GM18951 (cell line): ENCODE data around the gene ATP6V0A4.

Experiments used
- POLR2A ChIP-seq: IDR thresholded peaks from 4 replicates; pipeline ENCODE4 v1.6.1; 2011; ENCODE audit warnings: mild to moderate bottlenecking; ENCODE audit not compliant: insufficient read length, insufficient read depth; ENCODE audit errors: extremely low read depth
- in situ Hi-C: fragments of 300-500 bp; cut with MboI; formaldehyde crosslinking; loops from one replicate; pipeline ENCODE4 v1.12.0; 2022; ENCODE audit warnings: low sequenced_read_pairs, mixed read lengths, inconsistent platforms; ENCODE audit not compliant: unreplicated experiment

Gene ATP6V0A4

DNA sequence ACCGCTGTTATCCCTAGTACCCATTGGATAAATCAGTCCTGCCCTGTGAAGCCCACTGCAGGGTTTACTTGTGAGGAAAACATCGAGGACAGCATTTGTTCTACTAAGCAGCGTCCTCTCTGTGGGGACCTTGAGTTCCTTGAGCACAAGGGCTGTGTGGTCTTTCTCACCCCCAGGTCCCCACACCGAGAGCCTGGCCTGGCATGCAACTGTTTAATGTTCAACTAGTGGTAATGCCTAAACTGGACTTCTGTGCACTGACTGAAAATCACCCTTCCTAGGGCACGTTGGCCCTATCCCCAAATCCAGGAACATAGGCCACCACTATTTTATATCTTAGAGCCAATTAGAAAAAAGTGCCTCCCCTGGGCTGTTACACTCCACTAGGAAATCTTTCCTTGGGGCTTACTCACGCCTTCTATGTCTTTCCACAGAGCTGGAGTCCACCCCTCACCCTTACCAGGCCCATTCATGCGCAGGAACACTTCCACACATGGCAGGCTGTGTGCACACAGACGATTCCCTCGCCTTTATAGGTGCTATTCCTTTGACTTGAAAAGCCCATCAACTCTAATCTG lies 1.9 kb downstream of the ATP6V0A4 start:
- TF ChIP-seq POLR2A, result no peak

DNA sequence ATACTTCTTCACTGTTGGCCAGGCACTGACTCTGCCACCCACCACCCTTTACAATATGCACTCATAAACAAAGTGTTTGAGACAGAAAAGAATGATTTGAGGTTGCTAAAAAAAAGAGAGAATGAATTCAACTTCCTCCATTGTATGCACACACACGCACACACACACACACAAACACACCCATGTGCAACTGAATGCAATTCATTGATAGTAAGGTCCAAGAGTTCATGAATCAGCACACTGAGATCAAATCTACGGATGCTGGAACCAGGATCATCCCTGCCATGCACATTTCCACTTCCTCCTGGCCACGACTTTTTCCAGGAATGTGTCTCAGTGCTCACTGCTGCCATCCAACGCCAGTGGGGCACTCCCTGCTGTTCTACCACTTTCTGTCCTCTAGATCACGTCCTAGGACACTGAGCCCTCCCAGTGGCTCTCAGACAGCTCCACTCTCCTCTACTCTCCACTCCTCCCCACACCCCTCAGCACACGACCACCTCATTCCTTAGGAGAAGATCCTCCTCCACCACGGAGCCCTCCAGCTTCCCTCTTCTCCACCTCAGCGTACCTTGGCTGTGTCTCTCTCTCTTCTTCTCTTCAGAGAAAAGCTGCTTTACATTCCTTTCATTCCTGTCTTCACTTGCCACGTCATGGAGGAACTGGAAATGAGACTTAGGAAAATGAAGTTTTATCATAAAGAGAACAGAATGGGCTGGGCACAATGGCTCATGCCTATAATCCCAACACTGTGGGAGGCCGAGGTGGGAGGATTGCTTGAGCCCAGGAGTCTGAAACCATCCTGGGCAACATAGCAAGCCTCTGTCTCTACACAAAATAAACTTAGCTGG lies 12.2 kb downstream of the ATP6V0A4 start:
- TF ChIP-seq POLR2A, result no peak
- in situ Hi-C loops, result no loop called here

More for the DNA sequence above, 1.9 kb downstream of the ATP6V0A4 start:
- in situ Hi-C loops, result no loop called here

DNA sequence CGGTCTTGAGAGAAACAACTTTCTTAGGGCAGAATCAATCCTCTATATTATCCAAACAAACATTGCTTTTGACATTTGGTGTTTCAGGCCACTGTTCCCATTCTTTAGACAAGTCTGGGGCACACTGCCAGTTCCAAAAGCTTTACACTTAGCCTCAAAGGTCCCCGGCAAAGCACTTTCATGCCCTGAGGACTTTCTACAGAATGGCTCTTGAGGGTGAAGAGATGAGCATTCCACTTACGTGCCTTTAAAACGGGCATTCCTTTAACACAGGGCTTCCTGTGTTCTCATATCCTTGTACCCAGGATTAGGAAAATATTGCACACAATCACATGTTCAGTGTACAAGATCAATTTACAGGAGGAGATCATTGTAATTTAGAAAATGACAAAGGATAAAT lies 13.3 kb downstream of the ATP6V0A4 start:
- no peak for TF ChIP-seq POLR2A
- in situ Hi-C loops, result no loop called here

DNA sequence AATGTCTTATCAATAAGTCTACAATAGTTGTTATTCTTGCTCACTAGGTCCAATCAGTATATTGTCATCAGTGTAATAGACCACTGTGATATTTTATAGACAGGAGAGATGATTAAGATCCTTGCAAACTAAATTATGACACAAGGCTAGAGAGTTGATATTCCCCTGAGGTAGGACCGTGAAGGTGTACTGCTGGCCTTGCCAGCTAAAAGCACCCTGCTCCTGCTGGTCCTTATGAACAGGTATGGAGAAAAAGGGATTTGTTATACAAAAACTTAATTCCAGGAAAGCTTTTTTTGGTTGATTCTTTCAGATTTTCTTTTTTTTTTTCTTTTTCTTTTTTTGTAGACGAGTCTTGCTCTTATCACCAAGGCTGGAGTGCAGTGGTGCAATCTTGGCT lies 17.0 kb downstream of the ATP6V0A4 start:
- in situ Hi-C loops, result no loop called here
- TF ChIP-seq POLR2A, result no peak

DNA sequence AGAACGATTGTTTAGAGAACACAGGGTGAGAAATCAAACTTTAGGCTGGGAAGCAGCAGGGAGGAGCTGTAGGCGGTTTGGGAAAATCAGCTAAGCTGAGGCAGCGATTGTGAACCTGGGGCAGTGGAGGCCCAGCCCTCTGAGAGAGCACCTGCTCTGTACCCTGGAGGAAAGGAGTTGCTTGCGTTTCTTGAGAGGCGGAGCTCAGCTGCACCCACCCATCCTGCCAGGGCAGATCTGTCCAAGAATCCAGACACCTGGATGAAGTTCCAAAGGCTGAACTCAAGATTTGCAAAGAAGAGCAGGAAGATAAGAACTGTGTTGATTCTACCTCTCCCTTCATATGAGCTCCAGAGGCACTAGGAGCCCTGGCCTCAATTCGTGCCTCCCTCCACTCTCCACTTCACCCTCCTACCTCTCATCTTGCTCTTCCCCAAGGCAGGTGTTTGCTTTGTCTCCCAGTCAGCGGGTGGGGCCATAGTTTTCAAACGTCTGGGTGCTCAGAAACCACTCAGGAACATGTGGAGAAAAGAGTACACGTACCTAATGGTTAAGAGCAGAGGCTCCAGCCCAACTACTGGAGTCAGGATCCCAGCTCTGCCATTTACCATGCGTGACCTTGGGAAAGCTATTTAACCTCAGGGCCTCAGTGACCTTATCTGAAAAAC lies 21.7 kb downstream of the ATP6V0A4 start:
- in situ Hi-C loops, result no loop called here
- no peak for TF ChIP-seq POLR2A

DNA sequence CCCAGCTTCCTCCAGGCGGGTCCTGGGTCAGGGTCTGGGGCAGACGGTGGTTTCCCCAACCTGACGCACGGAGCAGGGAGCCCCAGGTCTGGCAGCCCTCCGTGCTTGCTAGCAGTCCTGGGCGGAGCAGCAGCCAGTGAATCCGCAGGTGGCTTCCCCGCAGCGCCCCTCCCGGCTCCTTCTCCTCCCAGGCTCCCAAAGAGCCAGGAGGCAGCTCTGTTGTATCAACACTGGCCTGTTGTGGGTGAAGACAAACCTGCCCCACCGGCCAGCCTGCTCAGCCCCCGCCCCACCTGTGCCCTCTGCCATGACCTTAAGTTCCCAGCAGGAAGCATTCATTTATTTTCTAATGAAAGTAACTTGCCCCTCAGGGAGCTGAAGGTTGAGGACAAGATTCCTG lies 24.2 kb downstream of the ATP6V0A4 start:
- in situ Hi-C loops, result no loop called here
- no peak for TF ChIP-seq POLR2A

DNA sequence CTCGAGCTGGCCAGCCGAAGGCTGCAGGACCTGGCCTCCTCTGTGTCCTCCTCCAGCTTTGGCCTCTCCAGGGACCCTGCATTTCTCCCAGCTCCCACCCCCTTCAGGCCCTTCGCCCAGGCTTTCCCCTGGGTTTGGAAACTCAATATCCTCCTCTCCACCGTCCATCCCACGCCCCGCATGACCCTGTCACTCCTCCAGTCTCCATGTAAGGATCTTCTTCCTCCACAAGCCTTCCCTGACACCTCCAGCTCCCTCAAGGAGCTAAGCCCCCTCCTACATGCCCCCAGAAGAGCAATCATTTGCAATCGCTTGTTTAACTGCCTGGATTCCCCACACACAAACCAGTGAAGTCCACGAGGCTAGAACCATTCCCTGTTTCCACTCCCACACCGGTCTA lies 24.8 kb downstream of the ATP6V0A4 start:
- in situ Hi-C loops, result no loop called here
- no peak for TF ChIP-seq POLR2A

DNA sequence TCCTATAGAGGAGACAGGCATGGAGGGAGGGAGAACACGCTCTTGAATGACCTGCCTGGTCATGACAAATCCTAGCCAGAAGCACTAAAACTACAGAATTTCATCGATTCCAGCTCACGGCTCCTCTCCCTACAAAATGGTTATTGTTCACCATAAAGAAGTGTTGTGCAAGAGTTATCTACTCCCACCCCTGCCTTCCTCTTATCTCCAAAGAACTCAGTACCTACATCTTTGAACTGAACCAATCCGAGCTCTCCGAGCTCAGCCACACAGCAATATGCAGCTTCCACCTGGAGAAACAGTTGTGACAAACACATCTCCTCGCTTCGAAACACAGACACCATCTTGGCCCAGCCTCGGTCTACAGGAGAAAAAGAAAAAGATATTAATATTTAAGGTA lies 27.1 kb downstream of the ATP6V0A4 start:
- TF ChIP-seq POLR2A, result no peak

DNA sequence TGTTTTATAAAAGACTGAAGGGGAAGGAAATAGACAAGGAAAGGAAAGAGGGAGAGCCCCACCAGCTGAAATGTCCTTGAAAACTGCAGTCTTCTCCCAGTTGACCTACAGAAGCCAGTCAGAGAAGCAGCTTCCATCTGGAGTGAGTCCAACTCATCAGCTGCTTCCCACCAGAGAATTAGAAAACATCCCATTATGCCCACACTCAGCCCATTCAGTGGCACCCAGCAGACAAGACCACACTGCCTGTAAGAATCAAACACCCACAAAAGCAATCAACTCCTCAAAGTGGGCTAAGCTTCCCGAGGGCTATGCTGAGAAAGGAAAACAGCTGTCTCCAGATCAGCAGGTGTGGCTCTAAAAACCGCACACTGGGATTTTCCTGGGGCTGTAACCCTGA lies 29.8 kb downstream of the ATP6V0A4 start:
- in situ Hi-C loops, result no loop called here

More for the DNA sequence above, 27.1 kb downstream of the ATP6V0A4 start:
- in situ Hi-C loops, result no loop called here

DNA sequence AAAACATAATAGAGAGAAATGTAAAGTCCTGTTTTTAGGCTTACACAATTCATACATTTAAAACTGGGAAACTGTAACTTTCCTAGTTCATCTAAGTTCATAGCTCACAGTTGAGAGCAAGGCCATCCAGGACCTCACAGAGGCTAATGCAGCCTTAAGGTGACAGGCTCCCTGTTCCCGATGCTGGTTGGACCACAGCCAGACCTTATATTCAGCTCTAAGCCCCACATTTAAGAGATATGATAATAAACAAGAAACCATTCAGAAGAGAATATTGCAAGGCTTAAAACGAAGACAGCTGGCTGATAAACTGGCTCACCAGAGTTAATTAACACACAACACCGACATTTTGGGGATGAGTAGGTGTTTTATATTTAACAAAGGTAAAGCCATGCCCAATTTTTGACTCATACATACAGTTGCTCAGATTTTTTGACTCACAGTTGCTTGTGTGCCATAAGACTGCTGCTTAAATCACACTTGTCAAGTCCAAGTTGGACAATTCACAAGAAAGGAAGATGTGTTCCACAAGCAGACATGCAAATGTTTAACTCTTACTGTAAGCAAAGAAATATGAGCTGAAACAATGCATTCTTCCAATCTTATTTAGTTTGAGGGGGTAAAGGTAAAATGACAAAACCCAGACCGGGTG lies 41.3 kb downstream of the ATP6V0A4 start:
- TF ChIP-seq POLR2A, result no peak
- in situ Hi-C loops, result no loop called here

More for the DNA sequence above, 29.8 kb downstream of the ATP6V0A4 start:
- TF ChIP-seq POLR2A, result no peak

DNA sequence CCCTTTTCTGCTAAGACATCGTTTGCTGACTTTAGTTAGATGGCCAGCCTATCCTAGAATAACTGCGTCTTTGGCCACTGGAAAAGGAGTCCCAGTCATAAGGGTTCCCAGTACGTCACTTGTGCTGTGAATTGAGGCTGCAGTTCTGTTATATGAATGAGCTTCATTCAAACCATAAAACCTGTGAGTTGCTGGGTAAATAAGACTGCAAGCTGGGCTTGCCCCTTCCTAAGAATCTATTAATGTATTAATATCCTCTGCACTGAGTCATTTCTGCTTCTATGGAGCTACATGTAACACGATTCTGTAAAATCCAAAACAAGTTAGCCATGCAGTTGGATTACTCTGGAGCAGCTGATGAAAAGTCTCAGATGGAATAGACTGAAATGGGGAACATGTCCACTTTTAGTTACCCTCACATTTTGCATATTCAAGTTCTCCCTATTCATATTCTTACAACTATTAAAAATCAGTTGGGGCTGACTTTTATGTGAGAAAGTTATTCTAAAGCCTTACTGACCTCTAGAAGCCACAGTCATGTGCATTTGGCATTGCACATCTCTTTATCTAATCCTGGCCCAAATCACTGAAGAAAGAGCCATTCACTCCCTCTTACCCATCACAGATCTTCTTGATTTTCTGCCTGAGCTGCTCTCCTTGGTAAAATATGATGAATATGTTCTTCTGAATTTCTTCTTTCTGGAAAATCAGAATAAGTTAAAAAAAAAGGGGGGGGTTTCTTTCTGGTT lies 42.0 kb downstream of the ATP6V0A4 start:
- in situ Hi-C loops, result no loop called here
- no peak for TF ChIP-seq POLR2A

DNA sequence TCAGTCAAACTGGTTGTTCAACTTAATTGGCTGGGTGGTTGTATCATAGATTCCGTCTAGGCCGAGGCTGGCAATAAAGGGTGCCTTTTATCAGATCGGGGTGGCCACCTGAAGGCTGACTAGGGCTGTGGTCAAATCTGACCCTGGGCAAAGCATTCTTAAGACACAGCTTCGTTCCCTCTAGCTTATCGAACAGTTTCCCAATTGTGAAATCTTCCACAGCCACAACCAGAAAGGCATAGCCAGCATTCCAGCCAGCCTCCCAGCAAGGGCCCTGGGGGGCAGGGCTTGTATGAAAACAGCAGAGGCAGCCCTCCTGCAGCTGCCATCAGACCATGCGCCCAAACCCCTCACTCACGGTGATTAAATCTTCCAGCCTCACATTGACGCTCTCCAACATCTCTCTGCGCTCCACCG lies 42.7 kb downstream of the ATP6V0A4 start:
- TF ChIP-seq POLR2A, result no peak
- in situ Hi-C loops, result no loop called here
